ENCODE measurements around the gene PRDM5.

Gene PRDM5

GRCh38 chr4:120722655-120723054 lies 199.9 kb downstream of the PRDM5 start:
- DNase-seq: no peak
- Mint-ChIP-seq H3K4me1 (ENCODE audit: low read depth) (peaks cover 1% of the 10 kb centered on the region), H3K4me3 (no peak overlapping the region), H3K27ac (no peak overlapping the region), H3K27me3 (no peaks in the 10 kb centered on the region), H3K36me3 (ENCODE audit: low read depth) (no peaks in the 10 kb centered on the region), H3K9me3 (no peaks in the 10 kb centered on the region)

DNA sequence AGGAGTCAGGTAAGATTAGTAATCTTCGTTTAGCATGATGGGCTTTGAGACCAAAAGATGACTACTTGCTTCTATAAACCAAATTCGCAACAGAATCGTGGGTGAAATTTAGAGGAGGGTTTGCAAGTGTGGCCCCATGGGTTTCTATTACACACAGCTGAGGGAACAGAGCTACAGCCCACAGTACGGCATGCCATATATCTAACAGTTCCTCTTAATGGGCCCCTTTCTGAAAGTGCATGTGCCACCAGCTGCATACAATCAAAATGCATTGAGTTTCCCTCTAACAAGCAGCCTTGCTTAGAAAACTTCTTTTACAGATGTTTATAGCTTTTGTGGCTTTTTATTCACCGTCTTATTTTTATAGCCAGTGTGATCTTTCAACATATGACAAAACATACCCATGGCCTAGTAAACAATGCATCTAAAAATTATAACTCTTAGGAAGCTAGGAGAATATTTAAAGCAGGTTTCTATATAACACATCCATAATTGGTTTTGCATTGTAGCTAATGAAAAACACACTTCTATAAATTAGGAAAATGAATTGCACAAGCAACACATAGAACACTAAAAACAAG lies 202.1 kb downstream of the PRDM5 start:
- Mint-ChIP-seq H3K27me3 (peaks cover 4% of the 10 kb centered on the region), H3K27ac (no peak overlapping the region), H3K9me3 (no peaks in the 10 kb centered on the region), H3K36me3 (ENCODE audit: low read depth) (no peaks in the 10 kb centered on the region), H3K4me1 (ENCODE audit: low read depth) (peaks cover 1% of the 10 kb centered on the region), H3K4me3 (no peak overlapping the region)
- no peak for DNase-seq

- DNase-seq: no peak
- no peak overlapping the region for H3K4me3 Mint-ChIP-seq
- no peak overlapping the region for H3K27ac Mint-ChIP-seq
- H3K36me3 Mint-ChIP-seq (ENCODE audit: low read depth): no peaks in the 10 kb centered on the region
- peaks cover 1% of the 10 kb centered on the region for H3K4me1 Mint-ChIP-seq (ENCODE audit: low read depth)
- peaks cover 14% of the 10 kb centered on the region for H3K27me3 Mint-ChIP-seq
- H3K9me3 Mint-ChIP-seq: no peaks in the 10 kb centered on the region
Observed at GRCh38 chr4:120718979-120719566, 203.5 kb downstream of the PRDM5 start.

GRCh38 chr4:120716346-120716745 lies 206.2 kb downstream of the PRDM5 start:
- Mint-ChIP-seq H3K4me1 (ENCODE audit: low read depth) (peaks cover 1% of the 10 kb centered on the region), H3K27me3 (peaks cover 14% of the 10 kb centered on the region), H3K27ac (no peak overlapping the region), H3K4me3 (no peak overlapping the region), H3K36me3 (ENCODE audit: low read depth) (no peaks in the 10 kb centered on the region), H3K9me3 (no peaks in the 10 kb centered on the region)
- DNase-seq: no peak

DNA sequence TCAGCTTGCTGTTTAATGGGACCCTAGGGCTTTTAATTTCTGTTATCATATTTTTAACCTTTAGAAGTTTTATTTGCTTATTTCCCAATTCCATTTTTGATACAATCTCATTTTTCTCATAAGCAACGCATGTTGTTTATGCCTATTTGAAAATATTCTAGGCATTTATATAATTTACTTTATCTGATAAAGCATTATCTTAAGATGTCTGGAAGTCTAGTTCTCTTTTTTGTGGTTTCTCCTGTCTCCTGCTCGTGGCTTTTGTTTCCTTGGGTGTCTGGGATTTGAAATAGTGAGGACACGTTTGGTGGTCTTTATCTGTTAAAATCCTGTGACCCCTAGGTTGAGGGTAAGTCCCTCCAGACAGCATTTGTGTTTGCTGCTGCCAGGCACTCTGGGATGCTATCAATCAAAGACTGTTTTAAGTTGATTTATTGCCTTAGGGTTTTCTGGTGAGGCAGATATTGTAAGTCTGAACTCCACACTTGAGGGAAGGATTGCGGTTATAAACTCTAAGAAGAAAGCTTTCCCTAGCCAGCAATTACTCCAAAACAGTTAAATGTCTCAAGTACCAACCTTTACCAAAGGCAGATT lies 208.0 kb downstream of the PRDM5 start:
- Mint-ChIP-seq H3K9me3 (no peaks in the 10 kb centered on the region), H3K4me1 (ENCODE audit: low read depth) (peaks cover 1% of the 10 kb centered on the region), H3K27me3 (peaks cover 14% of the 10 kb centered on the region), H3K36me3 (ENCODE audit: low read depth) (no peaks in the 10 kb centered on the region), H3K27ac (no peak overlapping the region), H3K4me3 (no peak overlapping the region)
- no peak for DNase-seq

DNA sequence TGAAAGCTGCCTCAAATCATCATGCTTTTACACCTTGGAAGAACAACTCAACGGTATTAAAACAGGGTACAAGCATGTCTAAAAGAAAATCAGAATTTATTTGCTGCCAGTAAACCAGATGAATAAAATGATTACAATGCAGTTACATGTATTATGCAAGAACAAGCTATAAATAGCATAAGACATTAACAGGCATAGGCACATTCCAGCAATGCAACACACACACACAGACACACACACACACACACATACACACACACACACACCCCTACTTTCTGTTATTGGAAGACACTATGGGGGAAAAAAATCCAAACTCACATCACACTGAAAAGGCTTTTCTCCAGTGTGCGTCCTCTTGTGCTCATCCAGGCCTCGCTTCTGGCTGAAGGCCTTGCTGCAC lies 212.5 kb downstream of the PRDM5 start:
- Mint-ChIP-seq H3K4me1 (ENCODE audit: low read depth) (no peaks in the 10 kb centered on the region), H3K4me3 (no peak overlapping the region), H3K27me3 (peaks cover 9% of the 10 kb centered on the region), H3K27ac (no peak overlapping the region), H3K9me3 (no peaks in the 10 kb centered on the region), H3K36me3 (ENCODE audit: low read depth) (no peaks in the 10 kb centered on the region)
- no peak for DNase-seq

DNA sequence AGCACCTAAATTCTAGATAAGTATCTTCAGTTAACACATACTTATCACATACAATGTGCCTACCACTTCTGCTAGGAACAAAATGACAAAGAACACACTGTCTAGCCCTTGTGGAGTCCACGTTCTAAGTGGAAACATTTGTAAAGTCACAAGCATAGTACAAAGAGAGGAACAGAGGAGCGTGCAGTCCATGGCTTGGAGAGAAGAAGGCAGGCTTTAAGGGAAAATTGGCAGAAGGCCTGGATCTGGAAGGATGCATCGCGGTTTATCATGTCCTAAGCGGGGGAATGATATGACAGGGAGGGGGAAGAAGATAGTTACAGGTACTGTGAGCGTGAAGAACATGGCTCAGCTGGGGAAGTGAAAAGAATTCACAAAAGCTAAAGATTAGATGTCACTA lies 218.0 kb downstream of the PRDM5 start:
- H3K27ac Mint-ChIP-seq: no peak overlapping the region
- H3K4me1 Mint-ChIP-seq (ENCODE audit: low read depth): no peaks in the 10 kb centered on the region
- no peaks in the 10 kb centered on the region for H3K36me3 Mint-ChIP-seq (ENCODE audit: low read depth)
- H3K9me3 Mint-ChIP-seq: no peaks in the 10 kb centered on the region
- DNase-seq: no peak
- H3K27me3 Mint-ChIP-seq: peaks cover 6% of the 10 kb centered on the region
- H3K4me3 Mint-ChIP-seq: no peak overlapping the region

DNA sequence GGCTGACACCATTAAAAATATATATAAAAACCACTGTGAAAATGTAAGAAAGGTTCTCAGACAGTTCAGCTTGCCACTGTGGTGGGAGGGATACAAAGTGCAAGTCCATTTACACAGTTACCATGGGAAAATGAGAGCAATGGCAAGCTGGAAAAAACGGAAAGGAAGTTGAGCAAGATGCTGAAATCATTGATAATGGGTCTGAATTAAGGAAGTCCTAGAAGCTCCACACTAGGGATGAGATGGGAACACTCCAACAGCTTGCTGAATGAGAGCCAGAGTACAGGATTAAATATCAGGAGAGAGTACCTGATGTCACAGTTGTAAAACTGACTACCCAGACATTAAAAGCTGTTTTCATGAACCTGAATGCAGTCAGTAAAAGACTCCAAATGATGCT lies 218.6 kb downstream of the PRDM5 start:
- Mint-ChIP-seq H3K4me3 (no peak overlapping the region), H3K27me3 (peaks cover 6% of the 10 kb centered on the region), H3K9me3 (no peaks in the 10 kb centered on the region), H3K4me1 (ENCODE audit: low read depth) (no peaks in the 10 kb centered on the region), H3K27ac (no peak overlapping the region), H3K36me3 (ENCODE audit: low read depth) (no peaks in the 10 kb centered on the region)
- no peak for DNase-seq

DNA sequence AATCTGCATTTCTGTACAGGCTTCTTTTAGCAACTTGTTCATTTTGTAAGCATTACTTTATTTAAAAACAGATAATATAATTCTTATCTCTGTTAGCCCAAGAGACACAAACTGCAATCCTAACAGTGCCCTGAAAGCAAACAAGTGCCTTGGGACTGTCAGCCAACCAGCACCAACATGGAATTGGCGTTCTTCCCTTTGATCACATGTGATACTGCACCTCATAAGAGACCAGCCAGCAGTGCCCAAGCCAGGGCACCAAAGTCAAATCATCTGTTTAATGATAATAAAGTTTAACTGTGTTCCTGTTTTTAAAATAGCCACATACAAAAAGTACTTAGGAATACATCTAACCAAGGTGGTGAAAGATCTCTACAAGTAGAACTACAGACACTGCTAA lies 223.2 kb downstream of the PRDM5 start:
- Mint-ChIP-seq H3K36me3 (ENCODE audit: low read depth) (no peaks in the 10 kb centered on the region), H3K4me3 (no peak overlapping the region), H3K27ac (no peak overlapping the region), H3K4me1 (ENCODE audit: low read depth) (no peaks in the 10 kb centered on the region), H3K9me3 (no peaks in the 10 kb centered on the region), H3K27me3 (peaks cover 6% of the 10 kb centered on the region)
- DNase-seq: no peak

DNA sequence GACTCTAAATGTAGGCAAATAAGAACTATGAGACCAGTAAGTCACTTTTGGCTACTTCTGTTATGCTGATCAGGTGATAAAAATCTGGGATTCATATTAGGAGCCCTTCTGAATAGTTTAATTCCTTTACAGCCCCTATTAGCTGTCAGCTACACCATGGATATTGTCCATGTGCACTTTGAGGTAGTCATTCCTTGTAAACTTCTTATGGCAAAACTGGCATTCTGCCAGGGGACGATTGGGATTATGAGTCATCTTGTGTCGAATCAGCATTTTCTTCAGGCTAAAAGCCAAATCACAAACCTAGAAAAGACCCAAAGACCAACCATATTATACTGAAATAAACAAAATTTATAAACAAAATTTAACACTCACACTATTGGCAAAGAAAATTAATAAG lies 227.6 kb downstream of the PRDM5 start:
- Mint-ChIP-seq H3K9me3 (no peaks in the 10 kb centered on the region), H3K27ac (no peak overlapping the region), H3K27me3 (peaks cover 6% of the 10 kb centered on the region), H3K4me1 (ENCODE audit: low read depth) (no peaks in the 10 kb centered on the region), H3K36me3 (ENCODE audit: low read depth) (no peaks in the 10 kb centered on the region), H3K4me3 (no peak overlapping the region)
- no peak for DNase-seq

- no peaks in the 10 kb centered on the region for H3K36me3 Mint-ChIP-seq (ENCODE audit: low read depth)
Observed at GRCh38 chr4:120693816-120694215, 228.7 kb downstream of the PRDM5 start.

DNA sequence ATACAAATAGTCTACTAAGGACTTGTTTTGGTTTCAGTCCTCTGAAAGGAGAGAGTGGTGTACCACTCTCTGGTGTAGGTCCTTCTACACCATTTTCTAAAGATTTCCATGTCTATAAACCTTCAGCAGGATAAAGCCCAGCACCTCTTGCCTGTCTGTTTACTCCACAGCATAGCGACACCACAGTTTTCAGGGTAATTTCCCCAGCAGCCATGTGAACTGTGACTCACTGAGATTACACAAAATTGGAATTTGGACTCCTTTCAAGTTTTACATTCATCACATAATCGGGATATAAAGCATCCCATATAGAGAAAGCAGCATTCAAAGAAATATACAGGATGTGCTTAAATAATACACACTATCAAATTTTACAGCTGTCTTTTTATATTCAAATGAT lies 229.6 kb downstream of the PRDM5 start:
- Mint-ChIP-seq H3K4me3 (no peak overlapping the region), H3K9me3 (no peaks in the 10 kb centered on the region), H3K4me1 (ENCODE audit: low read depth) (no peaks in the 10 kb centered on the region), H3K27me3 (peaks cover 6% of the 10 kb centered on the region), H3K36me3 (ENCODE audit: low read depth) (no peaks in the 10 kb centered on the region), H3K27ac (no peak overlapping the region)
- no peak for DNase-seq

More at GRCh38 chr4:120693816-120694215, 228.7 kb downstream of the PRDM5 start:
- H3K4me1 Mint-ChIP-seq (ENCODE audit: low read depth): no peaks in the 10 kb centered on the region
- H3K27me3 Mint-ChIP-seq: peaks cover 6% of the 10 kb centered on the region
- no peaks in the 10 kb centered on the region for H3K9me3 Mint-ChIP-seq
- H3K4me3 Mint-ChIP-seq: no peak overlapping the region
- DNase-seq: no peak
- H3K27ac Mint-ChIP-seq: no peak overlapping the region

- Mint-ChIP-seq H3K27me3 (peaks cover 6% of the 10 kb centered on the region), H3K4me3 (no peak overlapping the region), H3K9me3 (no peaks in the 10 kb centered on the region), H3K27ac (no peak overlapping the region), H3K36me3 (ENCODE audit: low read depth) (no peaks in the 10 kb centered on the region), H3K4me1 (ENCODE audit: low read depth) (no peaks in the 10 kb centered on the region)
- DNase-seq: no peak
Observed at GRCh38 chr4:120691536-120691935, 231.0 kb downstream of the PRDM5 start.

DNA sequence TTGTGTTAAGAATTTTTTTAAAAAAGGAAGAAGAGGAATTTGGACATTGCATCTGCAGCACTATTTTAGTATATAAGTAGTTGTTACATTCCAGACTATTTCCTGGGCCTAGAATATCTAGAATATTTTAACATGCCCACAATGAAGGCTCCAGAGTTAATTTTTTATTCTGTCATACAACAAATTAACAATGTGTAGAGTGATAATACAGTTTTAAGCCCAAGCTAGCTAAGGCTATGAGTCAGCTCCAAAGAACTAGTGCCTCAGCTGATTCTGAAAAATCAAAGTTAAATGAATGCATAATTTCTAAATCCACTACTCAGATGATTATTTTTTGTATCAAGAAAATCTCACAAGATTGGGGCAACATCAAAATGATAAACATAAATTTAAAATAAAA lies 231.4 kb downstream of the PRDM5 start:
- Mint-ChIP-seq H3K9me3 (no peaks in the 10 kb centered on the region), H3K4me1 (ENCODE audit: low read depth) (no peaks in the 10 kb centered on the region), H3K27ac (no peak overlapping the region), H3K36me3 (ENCODE audit: low read depth) (no peaks in the 10 kb centered on the region), H3K4me3 (no peak overlapping the region), H3K27me3 (peaks cover 6% of the 10 kb centered on the region)
- DNase-seq: no peak

GRCh38 chr4:120688791-120689190 lies 233.7 kb downstream of the PRDM5 start:
- no peak overlapping the region for H3K27ac Mint-ChIP-seq
- H3K4me1 Mint-ChIP-seq (ENCODE audit: low read depth): no peaks in the 10 kb centered on the region
- no peak overlapping the region for H3K4me3 Mint-ChIP-seq
- no peaks in the 10 kb centered on the region for H3K9me3 Mint-ChIP-seq
- H3K36me3 Mint-ChIP-seq (ENCODE audit: low read depth): no peaks in the 10 kb centered on the region
- DNase-seq: no peak
- peaks cover 6% of the 10 kb centered on the region for H3K27me3 Mint-ChIP-seq

Measured in activated T-cell treated with anti-CD3 and anti-CD28 coated beads, Interleukin-2, amount 50 U/mL, for 24 hours (primary cell).